Neural cell (in vitro differentiated cells): ENCODE results near the gene ENPP1. TPM values are rescaled to one million over a fixed set of nuclear protein-coding genes. Genes with fewer than 3 reads are reported as not detected.

Source experiments
- H2AFZ ChIP-seq: fragments of 200-600, 300-800 bp; sonication (generic), shearing (Covaris generic); 2 replicates; pipeline ENCODE4 v1.6.0; 2014; ENCODE audit warnings: low read depth, mild to moderate bottlenecking, antibody characterized with exemption, low read length, moderate library complexity
- H3F3A ChIP-seq: fragments of 200-600 bp; shearing (Covaris generic); 2 replicates; pipeline ENCODE4 v1.6.1; 2016; ENCODE audit warnings: mild to moderate bottlenecking, moderate library complexity, mixed read lengths, antibody characterized with exemption, low read length; ENCODE audit not compliant: insufficient read depth, poor library complexity, severe bottlenecking
- H3K27ac ChIP-seq: fragments of 200-600, 300-800 bp; sonication (generic), shearing (Covaris generic); 2 replicates; pipeline ENCODE4 v1.5.1; 2014; ENCODE audit warnings: mild to moderate bottlenecking, low read length, moderate library complexity
- H3K27me3 ChIP-seq: fragments of 300-800, 200-600 bp; sonication (generic), shearing (Covaris generic); 2 replicates; pipeline ENCODE4 v1.6.0; 2014; ENCODE audit warnings: mild to moderate bottlenecking, low read depth, low read length, moderate library complexity; ENCODE audit not compliant: insufficient read depth
- H3K36me3 ChIP-seq: fragments of 300-800, 200-600 bp; sonication (generic), shearing (Covaris generic); 2 replicates; pipeline ENCODE4 v1.5.1; 2014; ENCODE audit warnings: mild to moderate bottlenecking, antibody characterized with exemption, low read length, moderate library complexity; ENCODE audit not compliant: insufficient read depth
- H3K4me2 ChIP-seq: fragments of 300-800, 200-600 bp; sonication (generic), shearing (Covaris generic); 2 replicates; pipeline ENCODE4 v1.6.0; 2014; ENCODE audit warnings: mild to moderate bottlenecking, low read length
- H3K4me3 ChIP-seq: fragments of 300-800, 200-600 bp; sonication (generic), shearing (Covaris generic); 2 replicates; pipeline ENCODE4 v1.5.1; 2014; ENCODE audit warnings: mild to moderate bottlenecking, low read length, moderate library complexity
- H3K79me2 ChIP-seq: fragments of 200-600 bp; shearing (Covaris generic); replicated peaks from 2 replicates; pipeline ENCODE4 v1.6.0; 2014; ENCODE audit warnings: mild to moderate bottlenecking, low read length, moderate library complexity; ENCODE audit not compliant: insufficient read depth
- H3K9ac ChIP-seq: fragments of 300-800, 200-600 bp; sonication (generic), shearing (Covaris generic); 2 replicates; pipeline ENCODE4 v1.6.1; 2016; ENCODE audit warnings: mild to moderate bottlenecking, low read length, mixed read lengths
- H3K9me2 ChIP-seq: fragments of 200-600 bp; shearing (Covaris generic); 2 replicates; pipeline ENCODE4 v1.6.1; 2016; ENCODE audit warnings: mild to moderate bottlenecking, low read length, mixed read lengths; ENCODE audit not compliant: insufficient read depth
- H3K9me3 ChIP-seq: fragments of 200-600, 300-800 bp; sonication (generic), shearing (Covaris generic); 2 replicates; pipeline ENCODE4 v1.6.1; 2016; ENCODE audit warnings: mild to moderate bottlenecking, mixed run types, low read length, moderate library complexity, mixed read lengths
- H4K20me1 ChIP-seq: fragments of 200-600 bp; shearing (Covaris generic); 2 replicates; pipeline ENCODE4 v1.6.1; 2016; ENCODE audit warnings: mild to moderate bottlenecking, mixed run types; ENCODE audit not compliant: insufficient read depth
- CTCF ChIP-seq: fragments of 450-650 bp; IDR thresholded peaks from 2 replicates; pipeline ENCODE4 v1.5.1; 2014; ENCODE audit warnings: antibody characterized with exemption, mild to moderate bottlenecking, moderate library complexity; ENCODE audit not compliant: poor library complexity, severe bottlenecking
- EP300 ChIP-seq: fragments of 450-650 bp; conservative IDR thresholded peaks from 2 replicates; pipeline ENCODE4 v1.6.1; 2014; ENCODE audit warnings: antibody characterized with exemption, mild to moderate bottlenecking, moderate library complexity; ENCODE audit not compliant: poor library complexity, severe bottlenecking
- EZH2 ChIP-seq: fragments of 200-600, 300-800 bp; shearing (Covaris generic), sonication (generic); IDR thresholded peaks from 2 replicates; pipeline ENCODE4 v1.6.1; 2014; ENCODE audit warnings: antibody characterized with exemption, low read length, borderline replicate concordance, mild to moderate bottlenecking; ENCODE audit not compliant: insufficient read depth, poor library complexity, severe bottlenecking
- MXI1 ChIP-seq: fragments of 450-650 bp; conservative IDR thresholded peaks from 2 replicates; pipeline ENCODE4 v1.6.1; 2014; ENCODE audit warnings: antibody characterized with exemption, mild to moderate bottlenecking; ENCODE audit not compliant: poor library complexity, severe bottlenecking
- POLR2AphosphoS5 ChIP-seq: IDR thresholded peaks from 2 replicates; pipeline ENCODE4 v1.6.1; 2012
- RAD21 ChIP-seq: fragments of 450-650 bp; conservative IDR thresholded peaks from 2 replicates; pipeline ENCODE4 v1.6.1; 2014; ENCODE audit warnings: antibody characterized with exemption, mild to moderate bottlenecking, moderate library complexity
- SMC3 ChIP-seq: fragments of 450-650 bp; conservative IDR thresholded peaks from 2 replicates; pipeline ENCODE4 v1.6.1; 2014; ENCODE audit warnings: antibody characterized with exemption, mild to moderate bottlenecking, moderate library complexity; ENCODE audit not compliant: poor library complexity
- TAF1 ChIP-seq: IDR thresholded peaks from 2 replicates; pipeline ENCODE4 v1.6.1; 2012; ENCODE audit warnings: low read depth
- polyA plus RNA-seq: library from polyadenylated mRNA; depleted of rRNA; stranded (reverse); fragments of >200 nt; gene quantifications from 2 replicates; pipeline ENCODE4 v1.2.3, GENCODE V29; 2014
- TF ChIP-seq, protein P1 (sequence below): IDR thresholded peaks from 2 replicates; pipeline ENCODE4 v1.6.1; 2012; ENCODE audit warnings: borderline replicate concordance

ENPP1 gene
- polyA plus RNA-seq, 1 donor from 2014 or later = not detected

- no peaks in the 10 kb centered on the region for H3K36me3 ChIP-seq
- no peak overlapping the region for H3K4me3 ChIP-seq
- no peak overlapping the region for H3K27ac ChIP-seq
- no peak overlapping the region for H3K9ac ChIP-seq
- no peaks in the 10 kb centered on the region for H3K79me2 ChIP-seq
- no peak overlapping the region for H3K4me2 ChIP-seq
- H3K27me3 ChIP-seq = no peaks in the 10 kb centered on the region
- TF ChIP-seq EP300 (no peak), MXI1 (no peak), CTCF (no peak), RAD21 (no peak), POLR2AphosphoS5 (no peak), SMC3 (no peak), EZH2 (no peak), TAF1 (no peak)
- TF ChIP-seq, protein P1, sequence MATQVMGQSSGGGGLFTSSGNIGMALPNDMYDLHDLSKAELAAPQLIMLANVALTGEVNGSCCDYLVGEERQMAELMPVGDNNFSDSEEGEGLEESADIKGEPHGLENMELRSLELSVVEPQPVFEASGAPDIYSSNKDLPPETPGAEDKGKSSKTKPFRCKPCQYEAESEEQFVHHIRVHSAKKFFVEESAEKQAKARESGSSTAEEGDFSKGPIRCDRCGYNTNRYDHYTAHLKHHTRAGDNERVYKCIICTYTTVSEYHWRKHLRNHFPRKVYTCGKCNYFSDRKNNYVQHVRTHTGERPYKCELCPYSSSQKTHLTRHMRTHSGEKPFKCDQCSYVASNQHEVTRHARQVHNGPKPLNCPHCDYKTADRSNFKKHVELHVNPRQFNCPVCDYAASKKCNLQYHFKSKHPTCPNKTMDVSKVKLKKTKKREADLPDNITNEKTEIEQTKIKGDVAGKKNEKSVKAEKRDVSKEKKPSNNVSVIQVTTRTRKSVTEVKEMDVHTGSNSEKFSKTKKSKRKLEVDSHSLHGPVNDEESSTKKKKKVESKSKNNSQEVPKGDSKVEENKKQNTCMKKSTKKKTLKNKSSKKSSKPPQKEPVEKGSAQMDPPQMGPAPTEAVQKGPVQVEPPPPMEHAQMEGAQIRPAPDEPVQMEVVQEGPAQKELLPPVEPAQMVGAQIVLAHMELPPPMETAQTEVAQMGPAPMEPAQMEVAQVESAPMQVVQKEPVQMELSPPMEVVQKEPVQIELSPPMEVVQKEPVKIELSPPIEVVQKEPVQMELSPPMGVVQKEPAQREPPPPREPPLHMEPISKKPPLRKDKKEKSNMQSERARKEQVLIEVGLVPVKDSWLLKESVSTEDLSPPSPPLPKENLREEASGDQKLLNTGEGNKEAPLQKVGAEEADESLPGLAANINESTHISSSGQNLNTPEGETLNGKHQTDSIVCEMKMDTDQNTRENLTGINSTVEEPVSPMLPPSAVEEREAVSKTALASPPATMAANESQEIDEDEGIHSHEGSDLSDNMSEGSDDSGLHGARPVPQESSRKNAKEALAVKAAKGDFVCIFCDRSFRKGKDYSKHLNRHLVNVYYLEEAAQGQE = no peak
- no peaks in the 10 kb centered on the region for H3F3A ChIP-seq
- no peak overlapping the region for H2AFZ ChIP-seq
- no peaks in the 10 kb centered on the region for H3K9me3 ChIP-seq
- no peaks in the 10 kb centered on the region for H4K20me1 ChIP-seq
- H3K9me2 ChIP-seq = no peaks in the 10 kb centered on the region
Observed at GRCh38 chr6:131787766-131788712, 19.8 kb upstream of the ENPP1 start.

DNA sequence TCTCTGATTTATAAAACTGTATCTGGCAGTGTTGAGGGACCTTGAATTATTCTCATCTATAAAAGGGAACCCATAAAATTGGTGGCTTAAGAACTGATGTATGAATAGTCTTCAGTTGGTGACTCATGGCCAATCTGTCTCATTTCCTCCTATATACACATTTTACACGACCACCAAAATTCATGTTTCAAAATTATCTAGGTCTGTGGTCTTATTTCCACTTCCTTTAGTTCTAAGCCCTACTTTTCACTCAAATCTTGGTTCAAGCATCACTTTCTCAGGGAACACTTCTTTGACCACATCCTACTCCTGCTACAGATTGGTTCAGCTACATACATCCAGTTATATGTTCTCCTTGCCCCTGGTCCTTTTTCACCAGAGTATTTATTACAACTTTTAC is 18.6 kb upstream of the ENPP1 start:
- H3K4me3 ChIP-seq = no peak overlapping the region
- no peaks in the 10 kb centered on the region for H3K79me2 ChIP-seq
- no peaks in the 10 kb centered on the region for H3K9me3 ChIP-seq
- no peaks in the 10 kb centered on the region for H3K27me3 ChIP-seq
- H3K27ac ChIP-seq = no peak overlapping the region
- H3K9ac ChIP-seq = no peak overlapping the region
- H3K9me2 ChIP-seq = no peaks in the 10 kb centered on the region
- H3K36me3 ChIP-seq = no peaks in the 10 kb centered on the region
- H4K20me1 ChIP-seq = no peaks in the 10 kb centered on the region
- TF ChIP-seq POLR2AphosphoS5 (no peak), MXI1 (no peak), SMC3 (no peak), EP300 (no peak), CTCF (no peak), EZH2 (no peak), TAF1 (no peak), RAD21 (no peak)
- TF ChIP-seq, protein P1 = no peak
- no peak overlapping the region for H2AFZ ChIP-seq
- no peaks in the 10 kb centered on the region for H3F3A ChIP-seq
- no peak overlapping the region for H3K4me2 ChIP-seq
